Measurements from ENCODE around the gene RNF181. TPM values are rescaled to one million over a fixed set of nuclear protein-coding genes. Genes with fewer than 3 reads are reported as not detected.
A peak's percentile ranks its signal among the peaks of the same experiment; 100 is the strongest.

RNF181 gene
- total RNA-seq, 4 donors from 2014 or later = 86.9 to 202 (median 168) TPM

GRCh38 chr2:85583667-85584353 lies 11.7 kb upstream of the RNF181 start:
- 65 to 77% methylated on average over 4 to 8 of the region's 16 CpGs for WGBS, 2 donors
- Histone ChIP-seq H3K4me3 (replicated peaks in 1 of 3) (peak overlapping the region in 1 of 3 donors; percentile 43), H3K27ac (peak overlapping the region; percentile 80 to 92 (median 83)), H3K9me3 (no peaks in the 10 kb centered on the region), H3K36me3 (peaks cover 5 to 6% of the 10 kb centered on the region in 2 donors), H3K27me3 (no peaks in the 10 kb centered on the region), H3K4me1 (peaks cover 4 to 67% of the 10 kb centered on the region in 2 donors)
- intact Hi-C loops (cut with DNase I) = no loop called here
- DNase-seq = no peak
- TF ChIP-seq POLR2A (IDR thresholded peaks at IDR 0.05) (no peak), CTCF (IDR thresholded peaks at IDR 0.05) (no peak)

GRCh38 chr2:85584354-85584856 lies 11.1 kb upstream of the RNF181 start, which contains the start of gene VAMP5:
Gene VAMP5, plus strand, starts transcription at chr2:85584431. Its CDS starts 60 bp downstream, at chr2:85584491.
- no peaks in the 10 kb centered on the region for H3K27me3 ChIP-seq
- intact Hi-C loops (cut with DNase I) = no loop called here
- no peak for DNase-seq
- H3K36me3 ChIP-seq = peaks cover 5 to 6% of the 10 kb centered on the region in 2 donors
- no peaks in the 10 kb centered on the region for H3K9me3 ChIP-seq
- peak within 1 kb of the TSS; percentile 80 to 92 (median 83) for H3K27ac ChIP-seq
- TF ChIP-seq POLR2A (IDR thresholded peaks at IDR 0.05) (peak in 1 of 2 donors; percentile 20), CTCF (IDR thresholded peaks at IDR 0.05) (no peak)
- H3K4me1 ChIP-seq = peaks cover 0 to 67% of the 10 kb centered on the region in 2 donors
- 26 to 32% methylated on average over 3 to 25 of the region's 52 CpGs for WGBS, 2 donors
- H3K4me3 ChIP-seq (replicated peaks in 1 of 3) = peak within 1 kb of the TSS in 2 of 3 donors; percentile 15 to 43

- TF ChIP-seq POLR2A (IDR thresholded peaks at IDR 0.05) (no peak), CTCF (IDR thresholded peaks at IDR 0.05) (no peak)
- Histone ChIP-seq H3K4me3 (replicated peaks in 1 of 3) (peak overlapping the region in 2 of 3 donors; percentile 15 to 43), H3K36me3 (peaks cover 5 to 6% of the 10 kb centered on the region in 2 donors), H3K27me3 (no peaks in the 10 kb centered on the region), H3K4me1 (peaks cover 6 to 67% of the 10 kb centered on the region in 2 donors), H3K9me3 (no peaks in the 10 kb centered on the region), H3K27ac (peak overlapping the region; percentile 80 to 92 (median 83))
- WGBS, 2 donors = 38 to 66% methylated on average over 9 of the region's 9 CpGs
- peak in 1 of 2 donors; percentile 39 for DNase-seq
- intact Hi-C loops (cut with DNase I) = no loop called here
These were observed 10.4 kb upstream of the RNF181 start for GRCh38 chr2:85584857-85585780.

GRCh38 chr2:85585781-85586105 lies 9.8 kb upstream of the RNF181 start:
- Histone ChIP-seq H3K4me1 (peaks cover 12 to 69% of the 10 kb centered on the region in 2 donors), H3K36me3 (peaks cover 5 to 6% of the 10 kb centered on the region in 2 donors), H3K27ac (peak overlapping the region; percentile 80 to 92 (median 83)), H3K4me3 (replicated peaks in 1 of 3) (no peak overlapping the region), H3K27me3 (no peaks in the 10 kb centered on the region), H3K9me3 (no peaks in the 10 kb centered on the region)
- WGBS, 2 donors = 69 to 88% methylated on average over 1 of the region's 1 CpG
- intact Hi-C loops (cut with DNase I) = no loop called here
- DNase-seq = no peak
- TF ChIP-seq CTCF (IDR thresholded peaks at IDR 0.05) (no peak), POLR2A (IDR thresholded peaks at IDR 0.05) (no peak)
